G401 (cell line): ENCODE measurements around the gene TMEM236. TPM values are rescaled to one million over a fixed set of nuclear protein-coding genes. Genes with fewer than 3 reads are reported as not detected.

Experiments
- total RNA-seq: library from RNA; depleted of rRNA; stranded (reverse); fragments of >200 nt; shearing (Covaris generic); gene quantifications from 2 replicates; pipeline ENCODE4 v1.2.3, GENCODE V29; 2014; rRNA removed

The TMEM236 gene
- total RNA-seq, 1 experiment from 2014 or later: not detected

Other genes with a start within 250 kb of the TMEM236 start
- 113 and 125 TPM in 2 replicates for gene HACD1, start 134.8 kb upstream of the TMEM236 start, total RNA-seq
- gene STAM, start 108.0 kb upstream of the TMEM236 start, total RNA-seq: 20.4 and 25.9 TPM in 2 replicates
- gene MRC1, start 57.1 kb downstream of the TMEM236 start, total RNA-seq: 0.12 TPM in 1 of 2 replicates, not detected in the other
- not detected in 2 replicates for gene SLC39A12, start 199.7 kb downstream of the TMEM236 start, total RNA-seq